Esophagus mucosa (tissue), 1 donor: ENCODE results near the gene RAPGEF5. TPM values are rescaled to one million over a fixed set of nuclear protein-coding genes. Genes with fewer than 3 reads are reported as not detected.

Experiments
- ATAC-seq: fragments of 200-7000 bp; cut with Tn5 transposase; one replicate; pipeline ENCODE4 v1.9.1; 2020
- total RNA-seq: library from RNA; stranded (reverse); gene quantifications from one replicate; pipeline ENCODE4 v1.2.4, GENCODE V29; 2023
- donor health status: DM: yes; HTN: yes; CAD: no.

RAPGEF5 gene
- total RNA-seq, 1 donor from 2014 or later = 48.6 TPM

GRCh38 chr7:22346383-22347107, 10.4 kb downstream of the RAPGEF5 start:
- peak; percentile 73 for ATAC-seq

DNA sequence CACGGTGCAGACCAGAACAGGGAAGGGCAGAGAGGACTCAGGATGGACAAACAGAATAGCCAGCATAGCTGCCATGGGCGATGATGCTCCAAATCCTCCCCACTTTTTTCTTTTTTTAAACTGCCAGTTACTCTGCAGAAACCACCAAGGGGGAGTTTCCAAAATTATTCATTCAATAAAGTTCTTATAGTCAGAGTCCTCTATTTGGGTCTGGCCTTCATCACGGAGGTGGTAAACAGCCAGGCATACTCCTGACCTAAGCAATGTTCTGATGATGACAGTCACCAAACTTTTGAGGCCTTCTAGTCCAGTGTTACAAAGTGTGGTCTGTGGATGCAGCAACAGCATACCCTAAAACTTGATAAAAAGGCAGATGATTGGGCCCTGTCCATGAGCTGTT, 12.3 kb downstream of the RAPGEF5 start:
- no peak for ATAC-seq

- no peak for ATAC-seq
Measured at GRCh38 chr7:22343612-22344011, 13.3 kb downstream of the RAPGEF5 start.

GRCh38 chr7:22343071-22343470, 13.9 kb downstream of the RAPGEF5 start:
- ATAC-seq = no peak

DNA sequence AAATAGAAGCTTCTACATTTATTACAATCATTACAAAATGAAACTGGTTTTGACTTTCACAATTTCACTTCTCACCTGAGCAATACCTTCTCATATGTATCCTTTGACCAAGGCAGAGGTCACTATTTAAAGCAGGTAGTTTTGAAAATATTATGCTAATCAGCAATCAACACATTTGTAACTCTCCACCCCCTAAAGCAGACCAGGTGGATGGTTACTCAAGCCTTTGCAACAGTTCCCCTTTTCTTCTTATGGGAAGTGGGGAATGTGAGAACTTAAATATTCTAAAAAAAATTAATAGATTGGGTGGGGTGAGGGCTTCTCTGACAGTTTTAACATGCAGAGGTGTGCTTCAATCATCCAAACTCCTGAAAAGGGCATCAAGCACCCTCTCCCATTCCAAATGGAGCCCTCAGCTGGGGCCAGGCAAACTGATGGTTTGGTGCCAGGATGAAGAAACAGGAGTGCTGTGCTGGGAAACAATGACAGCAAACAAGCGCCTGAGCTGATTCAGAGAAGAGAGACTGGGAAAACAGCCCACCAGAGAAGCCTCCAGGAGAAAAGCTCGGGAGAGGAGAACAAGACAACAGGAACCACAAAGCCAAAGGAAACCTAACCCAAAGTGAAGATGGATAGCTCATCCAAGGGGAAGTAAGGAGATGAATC, 17.1 kb downstream of the RAPGEF5 start:
- no peak for ATAC-seq

DNA sequence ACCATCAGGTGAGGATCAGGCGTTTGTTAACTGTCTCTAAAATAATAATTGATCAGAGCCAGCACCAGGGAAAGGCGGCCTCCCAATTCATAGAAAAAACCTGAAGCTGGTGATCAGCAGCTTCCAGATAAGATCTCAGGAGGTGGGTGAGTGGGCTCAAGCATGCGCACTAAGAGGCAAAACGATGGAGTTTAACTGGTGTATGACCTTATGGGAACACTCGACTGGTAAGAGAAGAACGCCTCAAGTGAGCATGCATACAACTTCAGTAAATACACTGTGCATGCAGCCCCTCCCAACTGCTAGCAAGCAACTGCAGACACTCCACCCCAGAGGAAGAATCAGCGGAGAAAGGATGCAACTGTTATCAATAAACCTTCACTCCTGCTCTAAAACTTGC, 18.1 kb downstream of the RAPGEF5 start:
- ATAC-seq = no peak

GRCh38 chr7:22338411-22338810, 18.5 kb downstream of the RAPGEF5 start:
- ATAC-seq = no peak

DNA sequence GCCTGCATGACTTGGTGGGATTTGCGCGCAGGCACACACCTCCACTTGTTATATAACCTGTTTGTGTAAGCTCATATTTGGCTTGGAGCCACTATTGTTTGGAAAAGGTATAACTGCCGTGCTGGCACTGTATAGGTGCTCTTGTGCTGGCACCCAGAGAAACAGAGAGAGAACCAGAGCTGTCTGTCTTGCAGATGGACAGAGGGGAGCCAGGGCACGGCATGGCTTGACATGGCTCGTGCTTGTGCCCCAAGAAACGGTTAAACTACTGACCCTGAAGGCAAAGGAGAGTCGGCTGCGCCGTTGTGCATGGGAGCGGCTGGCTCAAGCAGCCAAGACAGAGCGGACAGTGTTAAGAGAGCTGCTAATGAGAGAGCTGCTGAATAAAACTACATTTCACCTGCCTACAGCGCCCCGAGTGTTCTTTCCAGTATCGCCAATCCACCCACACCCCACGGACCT, 23.2 kb downstream of the RAPGEF5 start:
- peak; percentile 75 for ATAC-seq

DNA sequence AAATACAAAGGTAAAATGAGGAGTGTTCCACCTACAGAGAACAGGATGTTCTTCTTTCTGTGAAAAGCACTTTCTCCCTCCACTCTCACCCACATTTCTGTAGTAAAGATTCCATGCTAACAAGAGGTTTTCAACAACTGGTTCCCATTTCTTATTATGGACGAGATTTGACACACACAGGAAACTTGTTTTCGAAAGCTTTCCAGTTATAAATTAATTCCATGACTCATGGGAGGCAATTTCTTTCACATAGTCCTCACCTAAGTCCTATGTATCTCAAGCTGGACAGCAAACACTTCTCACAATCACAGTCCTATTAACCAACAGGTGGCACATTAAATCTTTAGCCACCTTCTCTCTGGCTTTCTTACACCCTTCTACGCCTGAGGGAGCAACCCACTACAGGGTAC, 24.5 kb downstream of the RAPGEF5 start:
- peak; percentile 44 for ATAC-seq

- no peak for ATAC-seq
Measured at GRCh38 chr7:22331704-22332103, 25.2 kb downstream of the RAPGEF5 start.

- ATAC-seq = no peak
Measured at GRCh38 chr7:22330903-22331302, 26.1 kb downstream of the RAPGEF5 start.

DNA sequence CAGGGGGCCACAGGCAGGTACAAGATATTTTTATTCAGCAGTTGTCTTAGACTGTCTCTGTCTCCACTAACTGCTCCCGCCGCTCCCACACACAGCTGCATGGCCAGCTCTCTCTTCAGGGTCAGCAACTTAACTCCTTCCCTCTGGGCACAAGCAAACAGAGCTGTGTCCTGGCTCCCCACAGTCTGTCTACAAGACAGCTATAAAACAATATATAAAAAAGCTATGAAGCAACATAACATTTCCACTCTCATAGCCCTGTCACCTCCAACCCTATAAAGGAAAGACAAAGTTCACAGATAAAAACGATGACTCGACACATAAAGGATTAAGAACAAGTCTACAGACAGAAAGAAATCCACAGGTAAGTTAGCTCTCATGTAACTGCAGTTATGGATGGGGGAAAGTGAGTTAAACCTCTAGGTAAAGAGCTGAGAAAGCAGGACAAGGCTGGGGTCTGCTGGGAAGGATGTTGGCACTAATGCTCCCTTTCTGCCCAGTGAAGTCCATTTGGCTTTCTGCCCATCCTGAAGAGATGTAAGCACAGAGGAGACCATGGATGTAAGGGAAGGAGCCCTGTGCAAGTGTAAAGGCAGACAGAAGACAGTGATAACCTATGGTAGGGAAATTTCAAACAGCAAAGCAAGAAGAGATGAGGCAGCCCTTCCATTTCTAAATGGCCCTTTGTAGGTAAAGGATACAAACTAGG, 27.0 kb downstream of the RAPGEF5 start:
- peak; percentile 45 for ATAC-seq

GRCh38 chr7:22326181-22326580, 30.8 kb downstream of the RAPGEF5 start:
- ATAC-seq = no peak

DNA sequence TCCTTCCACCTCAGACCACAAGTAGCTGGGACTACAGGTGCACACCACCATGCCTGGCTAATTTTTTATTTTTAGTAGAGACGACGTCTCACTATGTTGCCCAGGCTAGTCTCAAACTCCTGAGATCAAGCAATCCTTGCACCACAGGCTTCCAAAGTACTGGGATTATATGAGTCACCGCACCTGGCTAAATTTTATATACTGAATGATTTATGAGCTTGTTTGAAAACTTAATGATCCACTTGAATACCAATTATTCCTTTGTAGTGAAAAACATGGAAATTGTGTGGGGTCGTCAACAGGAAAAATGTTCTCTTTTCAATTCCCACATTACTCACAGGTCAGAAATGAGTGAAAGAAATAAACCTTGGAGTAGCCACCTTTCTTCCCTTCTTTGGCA, 31.3 kb downstream of the RAPGEF5 start:
- peak; percentile 35 for ATAC-seq

- ATAC-seq = no peak
Measured at GRCh38 chr7:22323714-22324113, 33.2 kb downstream of the RAPGEF5 start.

DNA sequence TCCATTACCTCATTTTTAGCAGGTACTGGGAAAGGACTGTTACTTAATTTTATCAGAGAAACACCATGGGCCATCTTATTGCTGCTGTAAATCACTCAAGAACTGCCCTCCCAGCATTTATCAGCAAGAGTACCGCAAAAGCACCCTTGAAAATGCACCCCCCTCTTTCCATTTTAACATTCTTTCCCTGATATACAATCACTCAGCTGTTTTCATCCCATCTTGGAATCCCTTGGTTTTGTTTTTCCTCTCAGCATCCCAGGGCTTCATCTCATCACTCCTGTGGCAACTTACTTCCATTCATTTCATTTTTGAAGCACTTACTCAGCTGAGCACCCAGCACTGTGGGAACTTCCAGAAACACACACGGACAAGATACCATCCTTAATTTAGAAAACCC, 36.5 kb downstream of the RAPGEF5 start:
- no peak for ATAC-seq

- ATAC-seq = no peak
Measured at GRCh38 chr7:22319424-22320403, 37.2 kb downstream of the RAPGEF5 start.

GRCh38 chr7:22318376-22318775, 38.6 kb downstream of the RAPGEF5 start:
- no peak for ATAC-seq

DNA sequence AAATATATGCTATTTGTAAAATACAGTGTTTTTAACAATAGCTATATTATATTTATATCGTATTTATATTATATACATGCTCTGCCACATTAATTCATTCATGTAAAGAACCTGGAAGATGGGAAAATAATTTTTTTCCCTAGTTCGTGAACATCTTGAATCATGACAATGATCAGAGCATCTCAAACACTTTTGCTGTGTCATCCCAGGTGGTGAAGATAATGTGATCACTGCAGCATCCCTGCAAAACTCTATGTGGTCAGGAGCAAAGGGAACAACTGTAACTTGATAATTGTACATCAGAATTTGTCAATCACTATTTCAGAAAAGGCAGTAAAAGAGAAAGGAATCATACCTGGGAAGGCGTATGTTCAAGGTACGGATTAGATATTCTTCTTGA, 39.3 kb downstream of the RAPGEF5 start:
- ATAC-seq = no peak

GRCh38 chr7:22316914-22317313, 40.0 kb downstream of the RAPGEF5 start:
- no peak for ATAC-seq

DNA sequence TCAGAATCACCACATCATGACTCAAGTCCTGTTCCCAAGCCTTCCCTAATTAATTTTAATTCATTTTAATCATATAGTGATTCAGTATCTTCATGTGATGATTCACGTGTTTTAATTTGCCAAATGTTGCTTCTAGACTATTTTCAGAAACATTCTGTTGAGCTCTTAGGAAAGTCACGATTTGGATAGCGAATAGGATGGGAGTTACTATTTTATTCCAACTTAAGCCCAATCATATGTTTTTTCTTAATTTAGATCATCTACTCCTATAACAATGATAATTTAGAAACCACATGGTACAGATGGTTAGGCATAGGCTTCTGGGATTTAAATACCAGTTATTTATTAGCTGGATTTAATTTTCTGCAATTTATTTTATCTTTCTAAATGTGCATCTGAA, 49.1 kb downstream of the RAPGEF5 start:
- no peak for ATAC-seq

DNA sequence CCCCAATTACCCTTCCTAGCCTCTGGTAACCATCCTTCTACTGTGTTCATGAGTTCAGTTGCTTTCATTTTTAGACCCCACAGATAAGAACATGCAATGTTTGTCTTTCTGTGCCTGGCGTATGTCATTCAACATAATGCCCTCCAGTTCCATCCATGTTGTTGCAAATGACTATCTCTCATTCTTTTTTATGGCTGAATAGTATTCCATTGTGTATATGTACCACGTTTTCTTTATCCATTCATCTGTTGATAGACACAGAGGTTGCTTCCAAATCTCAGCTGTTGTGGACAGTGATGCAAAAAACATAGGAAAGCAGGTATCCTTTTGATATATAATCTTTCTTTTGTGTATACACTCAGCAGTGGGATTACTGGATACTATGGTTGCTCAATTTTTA, 51.2 kb downstream of the RAPGEF5 start:
- ATAC-seq = no peak
